Stimulated activated CD8-positive, alpha-beta memory T cell treated with anti-CD3 and anti-CD28 coated beads, Interleukin-4, amount 100 ng/mL, for 24 hours (primary cell): Measurements from ENCODE around the gene LTBP3.

Source experiments
- DNase-seq: peaks from one replicate; pipeline ENCODE4 v3.0.0-alpha.2; 2020; ENCODE audit warnings: low read depth

The LTBP3 gene

DNA sequence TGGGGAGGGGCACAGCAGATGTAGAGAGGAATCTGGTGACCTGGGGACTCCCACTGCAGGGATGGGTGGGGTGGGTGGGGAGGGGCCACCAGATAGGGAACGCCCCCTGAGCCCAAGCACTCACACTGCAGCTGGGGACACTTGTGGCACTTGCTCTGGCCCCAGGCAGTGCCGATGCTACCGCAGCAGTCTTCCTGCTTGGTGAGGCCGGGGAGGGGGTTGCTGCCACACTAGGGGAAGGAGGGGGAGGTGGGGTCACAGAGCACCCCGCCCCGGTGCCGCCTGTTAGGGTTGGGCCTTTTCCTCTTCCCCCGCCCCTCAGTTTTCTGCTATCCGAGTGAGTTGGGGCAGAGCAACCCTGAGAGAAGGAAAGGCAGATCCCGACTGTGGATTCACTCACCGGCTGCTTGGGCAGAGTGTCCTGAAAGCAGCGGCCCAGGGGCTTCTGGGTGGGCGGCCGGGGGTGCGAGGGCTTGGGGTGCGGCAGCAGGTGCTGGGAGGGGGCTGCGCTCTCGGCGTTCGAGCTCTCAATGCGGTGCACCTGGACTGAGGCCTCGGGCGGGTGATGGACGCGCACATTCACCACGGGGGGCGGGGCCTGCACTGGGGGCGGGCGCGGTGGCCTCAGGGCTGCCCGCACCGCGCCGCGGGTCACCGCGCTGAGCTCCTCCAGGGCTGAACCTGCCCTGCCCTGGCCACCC is 4.7 kb downstream of the LTBP3 start:
- DNase-seq: no peak

DNA sequence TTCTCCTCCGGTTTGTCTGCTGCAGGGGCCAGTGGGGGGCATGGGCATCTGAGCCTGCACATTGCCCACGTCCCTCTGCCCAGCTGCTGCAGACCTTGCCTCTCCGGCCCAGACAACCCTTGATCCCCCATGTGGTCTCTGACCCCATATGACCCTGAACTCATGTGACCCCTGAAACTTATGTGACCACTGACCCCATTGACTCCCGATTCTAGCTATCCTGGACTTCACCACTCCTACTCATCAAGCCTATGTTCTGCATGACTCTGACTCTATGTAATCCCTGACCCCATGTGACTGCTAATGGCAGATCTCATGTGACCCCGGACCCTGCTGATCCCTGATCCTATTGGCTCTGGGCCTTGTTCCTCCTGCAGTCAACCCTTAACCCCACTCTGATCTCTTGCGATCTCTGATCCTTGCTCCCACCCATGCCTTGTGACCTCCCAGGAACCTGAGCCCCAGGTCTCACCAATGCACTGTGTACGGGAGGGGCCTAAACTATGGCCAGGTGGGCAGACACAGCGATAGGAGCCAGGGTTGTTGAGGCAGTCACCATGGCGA is 5.7 kb downstream of the LTBP3 start:
- no peak for DNase-seq

DNA sequence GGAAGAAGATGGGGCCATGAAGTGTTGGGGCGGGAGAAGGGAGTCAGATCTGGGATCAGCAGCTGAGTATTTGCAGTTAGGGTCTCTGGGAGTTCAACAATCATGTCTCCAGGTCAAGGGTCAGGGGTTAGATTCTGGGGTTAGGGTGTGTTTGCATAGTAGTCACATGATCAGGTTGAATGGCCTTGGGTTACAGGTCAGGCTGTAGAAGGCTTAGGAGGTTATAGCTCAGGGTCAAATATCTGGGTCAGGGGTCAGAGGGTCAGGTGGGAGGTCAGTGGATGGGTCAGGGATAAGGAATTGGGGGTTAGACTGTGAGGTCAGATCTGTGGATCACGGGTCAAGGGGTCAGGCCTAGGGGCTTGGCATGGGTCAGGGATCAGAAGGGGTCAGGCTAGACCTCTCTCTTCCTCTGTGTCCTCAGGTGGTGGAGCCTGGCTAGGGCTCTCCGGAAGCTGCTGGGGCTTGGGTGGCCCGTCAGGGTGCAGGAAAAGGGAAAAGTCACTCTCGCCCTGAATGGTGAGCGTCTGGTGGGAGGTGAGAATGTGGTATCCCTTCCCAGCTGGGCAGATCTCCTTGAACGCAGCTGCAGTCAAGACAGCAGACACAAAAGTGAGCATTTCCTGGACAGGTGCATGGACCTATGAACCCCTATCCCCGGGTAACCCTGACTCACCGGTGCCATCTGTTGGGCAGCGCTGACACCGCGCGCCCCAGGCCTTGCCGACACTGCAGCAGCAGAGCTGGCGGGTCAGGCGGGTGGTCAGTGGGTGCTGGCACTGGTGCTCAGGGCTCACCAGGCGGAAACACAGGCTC is 6.4 kb downstream of the LTBP3 start:
- no peak for DNase-seq

DNA sequence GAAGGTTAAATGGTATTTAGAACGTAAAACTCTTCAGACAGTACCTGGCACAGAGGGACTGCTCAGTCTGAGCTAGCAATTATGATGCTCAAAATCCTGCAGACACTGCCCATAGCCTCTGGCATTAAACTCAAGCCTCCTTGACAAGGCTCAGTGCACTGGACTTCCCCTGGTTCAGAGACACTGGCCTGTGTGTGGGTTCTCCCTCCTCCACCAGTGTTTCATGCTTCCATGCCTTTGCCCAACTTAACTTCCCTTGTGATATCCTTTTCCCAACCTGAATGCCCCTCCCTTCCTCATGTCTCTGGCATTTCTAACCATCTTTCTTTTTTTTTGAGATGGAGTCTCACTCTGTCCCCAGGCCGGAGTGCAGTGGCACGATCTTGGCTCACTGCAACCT is 9.1 kb downstream of the LTBP3 start:
- no peak for DNase-seq

DNA sequence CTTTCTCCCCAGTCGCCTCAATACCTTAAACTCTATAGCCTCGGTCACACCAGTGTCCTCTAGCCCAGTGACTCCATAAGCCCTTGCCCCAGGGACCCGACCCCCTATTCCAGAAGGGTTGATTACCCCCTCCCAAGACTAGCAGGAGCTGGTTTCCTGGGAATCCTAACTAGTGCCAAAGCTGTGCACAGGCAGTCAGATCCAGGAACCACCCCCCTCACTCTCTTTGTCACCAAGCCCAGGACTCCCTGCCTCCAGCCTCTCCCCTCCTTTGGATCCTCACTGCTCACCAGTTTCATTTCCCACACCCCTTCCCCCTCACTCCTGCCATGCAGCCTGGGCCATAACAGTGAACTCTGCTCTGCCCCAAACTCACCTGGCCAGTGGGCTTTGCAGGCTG is 9.8 kb downstream of the LTBP3 start:
- no peak for DNase-seq

DNA sequence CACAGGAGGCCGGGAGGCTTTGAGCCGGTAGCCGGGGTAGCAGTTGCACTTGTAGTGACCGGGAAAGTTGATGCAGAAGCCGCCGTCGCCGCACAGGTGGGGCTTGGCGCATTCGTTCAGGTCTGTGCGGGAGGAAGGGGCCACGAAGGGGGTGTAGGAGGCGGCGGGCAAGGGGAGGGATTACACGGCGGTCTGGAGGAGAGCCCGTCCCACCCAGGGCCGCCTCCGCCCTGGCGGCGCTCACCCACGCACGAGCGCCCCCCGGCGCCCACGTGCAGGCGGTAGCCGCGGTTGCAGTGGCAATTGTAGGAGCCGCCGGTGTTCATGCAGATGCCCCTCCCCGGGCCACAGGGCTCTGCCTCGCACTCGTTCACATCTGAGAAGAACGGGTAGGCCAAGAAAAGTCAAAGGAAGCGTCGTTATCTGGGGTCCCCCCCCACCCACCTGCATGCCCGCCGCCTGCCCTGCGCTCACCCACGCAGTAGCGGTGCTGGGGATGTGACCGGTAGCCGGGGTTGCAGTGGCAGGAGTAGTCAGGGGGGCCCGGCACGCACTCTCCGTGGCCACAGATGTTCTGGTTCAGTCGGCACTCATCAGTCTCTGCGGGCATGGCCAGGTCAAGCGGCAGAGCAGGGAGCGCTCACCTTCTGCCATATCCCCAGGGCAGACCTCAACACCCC is 10.6 kb downstream of the LTBP3 start:
- no peak for DNase-seq

DNA sequence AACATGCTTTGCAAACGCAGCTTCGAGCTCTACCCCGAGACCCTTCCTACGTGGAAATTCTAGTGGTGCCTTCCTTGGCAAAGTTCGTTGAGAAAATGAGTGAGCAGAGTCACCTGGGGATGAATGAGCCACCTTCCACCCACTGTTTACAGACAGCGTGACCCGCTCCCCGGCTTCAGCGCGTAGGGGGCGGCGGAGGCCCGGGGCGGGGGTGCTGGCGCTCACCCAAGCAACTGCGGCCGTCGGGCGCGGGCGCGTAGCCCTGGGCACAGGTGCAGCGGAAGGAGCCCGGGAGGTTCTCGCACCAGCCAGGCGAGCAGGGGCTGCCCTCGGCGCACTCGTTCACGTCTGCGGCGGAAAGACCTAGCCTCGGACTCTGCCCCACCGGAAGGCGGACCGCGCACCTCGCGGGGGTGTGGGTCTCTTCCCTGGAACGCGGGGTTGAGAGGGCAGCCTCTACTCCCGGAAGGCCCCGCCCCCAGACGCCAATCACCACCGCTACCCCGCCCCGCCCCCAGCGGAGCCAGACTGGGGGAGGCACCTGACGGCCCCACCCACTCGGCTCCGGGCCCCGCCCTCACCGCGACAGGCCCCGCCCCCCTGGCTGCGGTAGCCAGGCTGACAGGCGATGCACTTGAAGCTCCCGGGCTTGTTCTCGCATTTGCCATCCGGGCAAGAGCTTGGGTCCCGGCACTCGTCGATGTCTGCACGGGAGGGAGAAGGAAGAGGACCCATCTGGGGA is 11.8 kb downstream of the LTBP3 start:
- peak; percentile 97 for DNase-seq

- no peak for DNase-seq
Observed at GRCh38 chr11:65545853-65546216, 12.3 kb downstream of the LTBP3 start.

DNA sequence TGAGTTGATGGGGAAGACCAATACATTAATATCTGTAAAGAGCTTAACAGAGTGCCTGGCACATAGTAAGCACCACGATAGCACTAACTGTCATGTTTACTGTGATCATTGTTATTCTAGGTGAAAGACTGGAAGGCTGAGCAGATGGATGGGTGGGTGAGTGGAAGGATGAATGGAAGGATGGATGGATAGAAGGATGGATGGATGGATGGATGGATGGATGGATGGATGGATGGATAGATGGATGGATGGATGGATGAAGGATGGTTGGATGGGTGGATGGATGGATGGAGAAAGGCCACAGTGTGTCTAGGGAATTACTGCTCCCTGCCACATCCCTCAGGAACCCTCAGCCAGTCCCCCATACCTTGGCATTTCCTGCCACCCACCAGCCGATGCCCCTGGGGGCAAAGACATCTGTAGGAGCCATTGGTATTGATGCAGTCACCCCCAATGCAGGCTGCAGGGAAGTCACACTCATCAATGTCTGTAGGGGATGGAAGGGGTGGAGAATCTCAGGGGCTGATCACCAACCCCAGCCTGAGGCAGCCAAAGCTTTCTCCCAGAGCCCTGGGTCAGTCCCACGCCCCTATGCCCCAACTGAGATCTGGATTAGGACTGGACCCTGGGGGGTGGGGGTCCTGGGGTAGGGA is 15.3 kb downstream of the LTBP3 start:
- DNase-seq: no peak

GRCh38 chr11:65541093-65541982 is 16.8 kb downstream of the LTBP3 start:
- no peak for DNase-seq

GRCh38 chr11:65540290-65541092 is 17.7 kb downstream of the LTBP3 start:
- peak; percentile 74 for DNase-seq

DNA sequence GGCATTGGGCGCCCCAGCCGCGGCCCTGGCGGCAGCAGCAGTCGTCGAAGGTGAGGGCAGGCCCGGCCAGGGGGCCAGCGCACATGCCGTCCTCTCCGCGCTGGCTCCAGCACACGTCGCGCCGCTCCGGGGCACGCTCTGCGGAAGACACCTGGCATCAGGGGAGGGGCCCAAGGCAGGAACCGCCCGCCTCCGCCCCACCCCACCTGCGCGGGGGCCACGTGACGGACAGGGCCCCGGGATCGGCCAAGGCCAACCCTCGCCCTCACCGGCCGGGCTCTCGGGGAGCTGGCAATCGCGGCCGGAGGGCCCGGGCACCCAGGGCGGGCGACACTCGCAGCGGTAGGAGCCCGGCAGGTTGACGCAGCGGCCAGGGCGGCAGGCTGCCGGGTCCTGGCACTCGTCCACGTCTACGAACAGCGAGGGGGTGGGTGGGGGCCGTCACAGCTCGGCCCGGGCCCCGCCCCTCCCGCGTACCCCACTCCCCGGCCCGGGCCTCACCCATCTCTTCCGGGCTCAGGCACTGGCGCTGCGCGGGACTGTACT is 18.3 kb downstream of the LTBP3 start:
- DNase-seq: no peak

DNA sequence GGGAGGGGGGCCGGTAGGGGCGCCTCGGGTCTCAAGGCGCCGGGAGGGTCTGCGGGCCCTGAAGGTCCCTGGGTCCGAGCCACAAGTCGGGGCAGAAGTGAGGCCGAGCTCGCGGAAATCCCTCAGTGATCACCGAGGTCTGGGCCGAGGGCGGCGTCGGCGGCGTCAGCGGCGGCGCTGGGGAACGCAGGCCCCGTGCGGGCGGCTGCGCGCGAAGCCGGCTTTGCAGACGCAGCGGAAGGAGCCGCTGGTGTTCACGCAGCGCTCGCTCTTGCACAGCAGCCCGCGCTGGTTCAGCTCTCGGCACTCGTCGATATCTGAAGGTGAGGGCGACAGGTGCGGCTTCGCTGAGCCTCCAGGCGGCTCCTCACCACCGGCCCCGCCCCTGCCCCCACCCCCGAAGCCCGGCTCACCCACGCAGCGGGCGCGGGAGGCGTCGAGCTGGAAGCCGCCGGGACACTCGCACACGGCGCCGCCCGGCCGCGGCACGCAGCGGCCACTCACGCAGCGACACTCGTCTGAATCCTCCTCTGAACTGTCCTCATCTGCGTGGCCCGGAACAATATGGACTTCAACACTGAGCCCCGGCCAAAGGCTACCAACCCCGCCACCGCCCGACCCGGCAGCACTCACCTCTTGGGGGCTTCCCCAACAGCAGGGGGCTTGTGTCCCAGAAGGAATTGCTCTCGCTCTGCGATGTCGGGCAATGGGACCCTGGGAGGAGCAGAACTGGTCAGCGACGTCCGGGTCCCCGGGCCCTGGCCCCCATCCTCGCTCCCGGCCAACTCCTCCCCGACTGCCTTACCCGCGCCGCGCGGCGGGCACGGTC is 19.0 kb downstream of the LTBP3 start:
- no peak for DNase-seq

DNA sequence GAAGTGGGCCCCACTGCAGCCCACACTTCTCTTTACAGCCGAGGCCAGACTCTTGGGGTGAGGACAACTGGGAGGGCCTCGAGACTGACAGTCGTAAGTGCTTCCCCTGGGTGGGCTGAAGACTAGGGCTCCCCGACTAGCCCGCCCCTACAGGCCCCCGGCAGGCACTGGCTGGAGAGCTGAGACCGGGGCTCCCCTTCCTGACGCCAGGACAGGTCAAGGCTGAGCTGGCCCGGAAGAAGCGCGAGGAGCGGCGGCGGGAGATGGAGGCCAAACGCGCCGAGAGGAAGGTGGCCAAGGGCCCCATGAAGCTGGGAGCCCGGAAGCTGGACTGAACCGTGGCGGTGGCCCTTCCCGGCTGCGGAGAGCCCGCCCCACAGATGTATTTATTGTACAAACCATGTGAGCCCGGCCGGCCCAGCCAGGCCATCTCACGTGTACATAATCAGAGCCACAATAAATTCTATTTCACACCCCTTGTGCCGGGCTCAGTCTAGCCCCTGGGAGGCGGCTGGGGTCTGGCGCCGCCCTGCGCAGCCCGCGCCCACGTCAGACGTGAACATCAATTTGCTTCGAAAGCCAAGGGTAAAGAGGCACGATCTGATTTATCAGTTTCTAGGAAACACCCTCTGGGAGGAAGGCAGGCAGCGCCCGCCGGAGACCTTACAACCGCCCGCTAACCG is 19.8 kb downstream of the LTBP3 start:
- no peak for DNase-seq

DNA sequence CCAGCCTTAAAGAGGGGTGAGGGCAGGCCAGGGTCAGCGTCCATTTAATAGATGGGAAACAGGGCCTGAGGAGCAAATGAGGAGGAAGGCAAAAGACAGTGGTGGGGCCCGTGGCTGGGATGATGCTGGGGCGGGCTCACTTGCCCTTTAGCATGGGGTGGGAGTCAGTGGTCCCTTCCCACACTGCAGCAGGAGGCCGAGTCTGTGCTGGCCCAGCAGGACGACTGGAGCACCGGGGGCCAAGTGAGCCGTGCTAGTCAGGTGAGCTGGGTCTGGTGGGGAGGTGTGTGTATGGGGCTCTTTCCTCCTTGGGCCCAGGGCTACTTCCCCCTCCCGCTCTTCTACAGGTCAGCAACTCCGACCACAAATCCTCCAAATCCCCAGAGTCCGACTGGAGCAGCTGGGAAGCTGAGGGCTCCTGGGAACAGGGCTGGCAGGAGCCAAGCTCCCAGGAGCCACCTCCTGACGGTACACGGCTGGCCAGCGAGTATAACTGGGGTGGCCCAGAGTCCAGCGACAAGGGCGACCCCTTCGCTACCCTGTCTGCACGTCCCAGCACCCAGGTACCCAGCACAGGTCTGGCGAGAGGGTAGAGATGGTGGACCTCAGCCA is 20.4 kb downstream of the LTBP3 start:
- no peak for DNase-seq

DNA sequence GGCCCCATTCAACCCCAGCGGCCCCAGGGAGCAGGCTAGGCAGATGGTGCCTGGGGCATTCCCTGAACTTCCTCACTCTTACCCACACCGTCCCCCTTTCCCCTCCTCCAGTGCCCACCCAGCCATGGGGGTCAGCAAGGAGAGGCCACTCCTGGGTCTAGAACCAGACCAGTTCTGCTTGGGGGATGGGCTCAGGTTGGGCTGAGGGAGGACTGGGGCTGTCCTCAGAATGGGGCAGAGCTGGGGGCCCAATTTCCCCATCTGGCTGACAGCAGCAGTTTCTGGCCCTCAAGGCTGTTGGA is 20.9 kb downstream of the LTBP3 start:
- DNase-seq: no peak

- no peak for DNase-seq
Observed at GRCh38 chr11:65536412-65537295, 21.5 kb downstream of the LTBP3 start.
